Muscle of back (tissue), 11 donors: ENCODE measurements around the gene NFX1. TPM values are rescaled to one million over a fixed set of nuclear protein-coding genes. Genes with fewer than 3 reads are reported as not detected.
"Not testable (repeated sequence)": the region's sequence is repeated elsewhere in the genome, so short reads cannot be mapped to it uniquely, and the experiment has no call there.

Source experiments
- DNase-seq, 3 donors: peaks; one replicate each; pipeline versions ENCODE4 v3.0.0 to v3.0.0-alpha.2; 2013
- polyA plus RNA-seq, 10 donors: library from polyadenylated mRNA; unstranded; fragments of 120-200 nt; gene quantifications; one replicate each; pipeline ENCODE4 v1.2.1, GENCODE V29; 2013; ENCODE audit not compliant: insufficient read length in 10 of 10

NFX1 gene
- polyA plus RNA-seq, 10 donors = 21.6 to 33.4 (median 27.1) TPM

- no peak for DNase-seq
Measured at GRCh38 chr9:33388110-33388994, 98.0 kb downstream of the NFX1 start.

GRCh38 chr9:33391111-33391771, 100.9 kb downstream of the NFX1 start:
- DNase-seq = peak; percentile 64 to 86 (median 68)

GRCh38 chr9:33392591-33393021, 102.3 kb downstream of the NFX1 start:
- DNase-seq = not testable (repeated sequence)

GRCh38 chr9:33393581-33393980, 103.3 kb downstream of the NFX1 start:
- DNase-seq = no peak

- not testable (repeated sequence) for DNase-seq
Measured at GRCh38 chr9:33393986-33394385, 103.7 kb downstream of the NFX1 start.

GRCh38 chr9:33395159-33395879, 105.0 kb downstream of the NFX1 start:
- not testable (repeated sequence) for DNase-seq

- not testable (repeated sequence) for DNase-seq
Measured at GRCh38 chr9:33397801-33398200, 107.5 kb downstream of the NFX1 start.

- not testable (repeated sequence) for DNase-seq
Measured at GRCh38 chr9:33399047-33399446, 108.7 kb downstream of the NFX1 start.

GRCh38 chr9:33401809-33402208, 111.5 kb downstream of the NFX1 start:
- not testable (repeated sequence) for DNase-seq

GRCh38 chr9:33402371-33402770, 112.1 kb downstream of the NFX1 start, which contains the start of gene AQP7:
TSS of gene AQP7 (minus strand) at chr9:33402568. CDS start at chr9:33401262, 1,306 bp downstream.
- DNase-seq = not testable (repeated sequence)

GRCh38 chr9:33403941-33404787, 113.8 kb downstream of the NFX1 start:
- no peak for DNase-seq

- no peak for DNase-seq
Measured at GRCh38 chr9:33404788-33405362, 114.6 kb downstream of the NFX1 start.

- no peak for DNase-seq
Measured at GRCh38 chr9:33407061-33407460, 116.7 kb downstream of the NFX1 start.

GRCh38 chr9:33408087-33408486, 117.8 kb downstream of the NFX1 start:
- no peak for DNase-seq

GRCh38 chr9:33414268-33414667, 124.0 kb downstream of the NFX1 start:
- DNase-seq = no peak

- DNase-seq = no peak
Measured at GRCh38 chr9:33414889-33415500, 124.7 kb downstream of the NFX1 start.

GRCh38 chr9:33415501-33416038, 125.3 kb downstream of the NFX1 start:
- DNase-seq = peak in 2 of 3 donors; percentile 43 to 51

- DNase-seq = no peak
Measured at GRCh38 chr9:33416996-33417395, 126.7 kb downstream of the NFX1 start.

GRCh38 chr9:33418090-33418489, 127.8 kb downstream of the NFX1 start:
- no peak for DNase-seq

GRCh38 chr9:33419708-33420303, 129.5 kb downstream of the NFX1 start:
- DNase-seq = no peak
